CD8-positive, alpha-beta memory T cell (primary cell): ENCODE data around the gene CLCNKB. TPM values are rescaled to one million over a fixed set of nuclear protein-coding genes. Genes with fewer than 3 reads are reported as not detected.

Experiments
- CTCF ChIA-PET: fragments of 350-600 bp; sonication (Branson Sonifier 250); formaldehyde crosslinking; loops from one replicate; lab custom pipeline; 2021; ENCODE audit warnings: antibody characterized with exemption; lab: Charles Lee
- POLR2A ChIA-PET: fragments of 350-600 bp; sonication (Branson Sonifier 250); formaldehyde crosslinking; loops from one replicate; lab custom pipeline; 2021; ENCODE audit warnings: antibody characterized with exemption; lab: Charles Lee
- DNase-seq, 5 donors: peaks; one replicate each; pipeline versions ENCODE4 v3.0.0 to v3.0.0-alpha.2; 2020 to 2022; ENCODE audit warnings: mixed read lengths in 1 of 5
- H3K27ac ChIP-seq: one replicate; pipeline ENCODE4 v1.7.0; 2013; ENCODE audit warnings: low read depth, mild to moderate bottlenecking, low read length, moderate library complexity
- H3K27me3 ChIP-seq: 2 replicates; pipeline ENCODE4 v1.7.0; 2013; ENCODE audit warnings: low read length, mild to moderate bottlenecking; ENCODE audit not compliant: insufficient read depth, poor library complexity, severe bottlenecking
- H3K36me3 ChIP-seq: 2 replicates; pipeline ENCODE4 v1.7.0; 2013; ENCODE audit warnings: mild to moderate bottlenecking, low read length, moderate library complexity; ENCODE audit not compliant: insufficient read depth
- H3K4me1 ChIP-seq: 2 replicates; pipeline ENCODE4 v1.7.0; 2013; ENCODE audit warnings: mild to moderate bottlenecking, low read length, moderate library complexity; ENCODE audit not compliant: insufficient read depth
- H3K4me3 ChIP-seq: 2 replicates; pipeline ENCODE4 v1.7.0; 2013; ENCODE audit warnings: mild to moderate bottlenecking, low read length
- H3K9me3 ChIP-seq: 2 replicates; pipeline ENCODE4 v1.7.0; 2013; ENCODE audit warnings: mild to moderate bottlenecking, low read length
- H3K27ac Mint-ChIP-seq, 8 donors: one replicate each; pipeline ENCODE4 v1.8.0; 2020 to 2021; ENCODE audit warnings: mixed read lengths in 8 of 8, mild to moderate bottlenecking in 6 of 8, inconsistent platforms in 3 of 8, moderate library complexity in 3 of 8
- H3K27me3 Mint-ChIP-seq, 2 donors: one replicate each; pipeline ENCODE4 v1.8.0; 2020 to 2021; ENCODE audit warnings: mixed read lengths in 2 of 2, mild to moderate bottlenecking in 1 of 2, moderate library complexity in 1 of 2
- H3K36me3 Mint-ChIP-seq, 3 donors: one replicate each; pipeline ENCODE4 v1.8.0; 2020 to 2021; ENCODE audit warnings: mixed read lengths in 3 of 3, inconsistent platforms in 1 of 3, mild to moderate bottlenecking in 1 of 3
- H3K4me1 Mint-ChIP-seq, 3 donors: one replicate each; pipeline ENCODE4 v1.8.0; 2020 to 2021; ENCODE audit warnings: mixed read lengths in 3 of 3, inconsistent platforms in 1 of 3, mild to moderate bottlenecking in 1 of 3
- H3K4me3 Mint-ChIP-seq, 7 donors: one replicate each; pipeline ENCODE4 v1.8.0; 2020 to 2021; ENCODE audit warnings: mixed read lengths in 7 of 7, mild to moderate bottlenecking in 6 of 7, moderate library complexity in 4 of 7, inconsistent platforms in 2 of 7
- H3K9me3 Mint-ChIP-seq, 5 donors: one replicate each; pipeline ENCODE4 v1.8.0; 2020 to 2022; ENCODE audit warnings: mixed read lengths in 5 of 5, mild to moderate bottlenecking in 3 of 5, moderate library complexity in 2 of 5, inconsistent platforms in 1 of 5
- polyA plus RNA-seq: library from polyadenylated mRNA; unstranded; fragments of 300-500 nt; fragmentation: Illumina TruSeq; gene quantifications from one replicate; pipeline ENCODE4 v1.2.3, GENCODE V29; 2021
- total RNA-seq, 2 experiments: library from RNA; stranded (reverse); gene quantifications; one replicate each; pipeline ENCODE4 v1.2.3, GENCODE V29; 2021

The CLCNKB gene
- total and polyA plus RNA-seq, 3 experiments from 2014 or later, result not detected

GRCh38 chr1:16074217-16074616 lies 30.6 kb downstream of the CLCNKB start:
- H3K4me1 Mint-ChIP-seq, result peaks cover 36% of the 10 kb centered on the region in 3 donors
- Histone ChIP-seq H3K4me1 (peaks cover 27% of the 10 kb centered on the region), H3K27me3 (peaks cover 18% of the 10 kb centered on the region), H3K27ac (no peak overlapping the region), H3K4me3 (peak overlapping the region; percentile 50), H3K36me3 (no peaks in the 10 kb centered on the region), H3K9me3 (no peaks in the 10 kb centered on the region)
- no peak for DNase-seq
- H3K27ac Mint-ChIP-seq, result peak overlapping the region in 3 of 8 donors; percentile 43 to 64 (median 47)
- ChIA-PET CTCF (interaction anchor here (1.3 to 5.1 kb wide), 7 partner anchors 8 to 282 kb away, joined by 3 to 27 read pairs (median 8); no protein-coding TSS in a partner anchor), POLR2A (interaction anchor here (1.1 kb wide), 1 partner anchor 116 kb away, joined by 3 read pairs; no protein-coding TSS in a partner anchor)
- H3K4me3 Mint-ChIP-seq, result peak overlapping the region; percentile 53 to 84 (median 80)
- no peaks in the 10 kb centered on the region for H3K36me3 Mint-ChIP-seq
- no peaks in the 10 kb centered on the region for H3K9me3 Mint-ChIP-seq
- peaks cover 8 to 14% of the 10 kb centered on the region in 2 donors for H3K27me3 Mint-ChIP-seq

GRCh38 chr1:16075337-16076030 lies 31.9 kb downstream of the CLCNKB start:
- Mint-ChIP-seq H3K27me3 (peaks cover 8 to 14% of the 10 kb centered on the region in 2 donors), H3K36me3 (no peaks in the 10 kb centered on the region), H3K9me3 (no peaks in the 10 kb centered on the region), H3K4me1 (peaks cover 29 to 34% (median 30%) of the 10 kb centered on the region in 3 donors), H3K27ac (no peak overlapping the region), H3K4me3 (no peak overlapping the region)
- Histone ChIP-seq H3K4me1 (peaks cover 25% of the 10 kb centered on the region), H3K4me3 (no peak overlapping the region), H3K9me3 (no peaks in the 10 kb centered on the region), H3K27me3 (peaks cover 14% of the 10 kb centered on the region), H3K27ac (peak overlapping the region; percentile 20), H3K36me3 (no peaks in the 10 kb centered on the region)
- CTCF ChIA-PET, result interaction anchor here (1.9 to 5.1 kb wide), 4 partner anchors 53 to 168 kb away, joined by 5 to 27 read pairs (median 8); no protein-coding TSS in a partner anchor
- POLR2A ChIA-PET, result interaction anchor here (0.7 kb wide), 1 partner anchor 72 kb away, joined by 5 read pairs; the partner anchor contains the start of gene SRARP
- no peak for DNase-seq

- Histone ChIP-seq H3K27ac (peak overlapping the region; percentile 20), H3K9me3 (no peaks in the 10 kb centered on the region), H3K4me1 (peaks cover 19% of the 10 kb centered on the region), H3K36me3 (no peaks in the 10 kb centered on the region), H3K27me3 (peaks cover 14% of the 10 kb centered on the region), H3K4me3 (no peak overlapping the region)
- Mint-ChIP-seq H3K36me3 (no peaks in the 10 kb centered on the region), H3K27ac (no peak overlapping the region), H3K9me3 (no peaks in the 10 kb centered on the region), H3K27me3 (peaks cover 8 to 14% of the 10 kb centered on the region in 2 donors), H3K4me1 (peaks cover 22 to 26% (median 23%) of the 10 kb centered on the region in 3 donors), H3K4me3 (peak overlapping the region in 1 of 7 donors; percentile 59)
- DNase-seq, result no peak
- CTCF ChIA-PET, result interaction anchor here (2.0 to 5.1 kb wide), 2 partner anchors 111 to 113 kb away, joined by 8 to 27 read pairs; no protein-coding TSS in a partner anchor
- POLR2A ChIA-PET, result no interaction called here
Observed at GRCh38 chr1:16076031-16076864, 32.7 kb downstream of the CLCNKB start.

DNA sequence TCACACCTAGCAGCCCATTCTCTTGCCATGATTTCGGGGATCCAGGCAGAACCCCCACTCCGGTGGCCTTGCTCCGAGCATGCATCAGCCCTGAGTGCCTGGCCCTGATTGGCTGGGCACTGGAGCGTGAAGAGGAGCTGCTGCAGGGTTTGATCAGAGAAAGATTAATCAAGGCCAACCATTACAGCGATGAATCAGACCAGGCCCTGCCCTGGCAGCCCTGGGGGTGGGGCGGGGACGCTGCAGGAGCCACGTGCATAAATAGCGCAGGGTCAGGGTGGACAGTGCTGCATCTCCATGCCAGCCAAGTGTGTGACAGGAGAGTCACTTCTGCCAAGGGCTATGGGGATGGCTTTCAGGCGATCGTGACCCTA lies 33.3 kb downstream of the CLCNKB start:
- Mint-ChIP-seq H3K4me3 (no peak overlapping the region), H3K27ac (peak overlapping the region in 2 of 8 donors; percentile 35 to 42), H3K27me3 (peaks cover 8 to 14% of the 10 kb centered on the region in 2 donors), H3K4me1 (peaks cover 20 to 23% (median 20%) of the 10 kb centered on the region in 3 donors), H3K36me3 (no peaks in the 10 kb centered on the region), H3K9me3 (no peaks in the 10 kb centered on the region)
- ChIA-PET CTCF (interaction anchor here (7.9 kb wide), 1 partner anchor 111 kb away, joined by 196 read pairs; no protein-coding TSS in a partner anchor), POLR2A (no interaction called here)
- Histone ChIP-seq H3K27ac (no peak overlapping the region), H3K9me3 (no peaks in the 10 kb centered on the region), H3K4me3 (no peak overlapping the region), H3K27me3 (peaks cover 14% of the 10 kb centered on the region), H3K36me3 (no peaks in the 10 kb centered on the region), H3K4me1 (peaks cover 19% of the 10 kb centered on the region)
- no peak for DNase-seq

DNA sequence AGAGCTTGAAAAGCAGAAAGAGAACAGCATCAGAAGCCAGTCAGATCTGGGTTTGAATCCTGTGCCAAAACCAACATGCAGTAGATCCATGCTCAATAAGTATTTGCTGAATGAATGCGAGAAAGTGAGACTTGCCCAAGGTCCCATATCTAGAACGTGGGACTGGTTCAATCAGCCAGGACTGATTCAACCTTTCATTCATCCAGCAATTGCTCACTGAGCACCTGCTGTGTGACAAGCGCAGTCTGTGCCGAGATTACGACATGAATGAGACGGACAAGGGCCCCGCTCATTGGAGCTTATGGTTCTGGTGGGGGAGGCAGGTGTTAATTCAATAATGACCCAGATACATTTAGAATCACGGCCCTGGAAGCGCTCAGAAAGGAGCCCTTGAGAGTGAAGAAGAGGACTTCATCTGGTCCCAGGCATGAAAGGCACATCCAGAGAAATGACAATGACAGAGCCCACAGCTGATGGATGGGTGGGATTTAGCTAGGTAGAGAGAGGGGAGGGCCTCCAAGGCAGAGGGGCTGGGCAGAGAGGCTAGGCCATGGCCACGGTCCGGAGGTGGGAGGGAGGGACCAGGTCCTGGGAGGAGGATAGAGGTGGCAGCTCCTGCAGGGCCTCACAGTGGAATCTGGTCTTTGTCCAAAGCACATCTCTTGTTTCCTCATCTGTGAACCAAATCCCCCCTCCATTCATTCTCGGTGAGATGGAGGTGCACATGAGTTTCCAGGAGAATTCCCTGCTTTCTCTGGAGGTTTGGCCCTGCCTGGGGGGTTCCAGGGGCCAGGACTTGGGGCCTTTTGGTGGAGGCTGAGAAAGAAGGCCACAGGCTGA lies 34.0 kb downstream of the CLCNKB start:
- peaks cover 19% of the 10 kb centered on the region for H3K4me1 ChIP-seq
- no peak for DNase-seq
- peak overlapping the region in 3 of 7 donors; percentile 6 to 70 (median 42) for H3K4me3 Mint-ChIP-seq
- no peak overlapping the region for H3K27ac ChIP-seq
- H3K4me3 ChIP-seq, result no peak overlapping the region
- no peaks in the 10 kb centered on the region for H3K36me3 Mint-ChIP-seq
- H3K36me3 ChIP-seq, result no peaks in the 10 kb centered on the region
- H3K27me3 Mint-ChIP-seq, result peaks cover 8 to 14% of the 10 kb centered on the region in 2 donors
- CTCF ChIA-PET, result interaction anchor here (1.8 to 7.9 kb wide), 9 partner anchors 7 to 286 kb away, joined by 7 to 196 read pairs (median 12); partner anchors contain the start of gene CPLANE2
- H3K27me3 ChIP-seq, result peaks cover 11% of the 10 kb centered on the region
- peak overlapping the region in 3 of 8 donors; percentile 33 to 42 (median 35) for H3K27ac Mint-ChIP-seq
- peaks cover 17 to 21% (median 20%) of the 10 kb centered on the region in 3 donors for H3K4me1 Mint-ChIP-seq
- H3K9me3 Mint-ChIP-seq, result no peaks in the 10 kb centered on the region
- POLR2A ChIA-PET, result no interaction called here
- no peaks in the 10 kb centered on the region for H3K9me3 ChIP-seq

GRCh38 chr1:16078925-16079656 lies 35.5 kb downstream of the CLCNKB start:
- Histone ChIP-seq H3K4me1 (peaks cover 14% of the 10 kb centered on the region), H3K36me3 (no peaks in the 10 kb centered on the region), H3K27me3 (peaks cover 3% of the 10 kb centered on the region), H3K4me3 (peak overlapping the region; percentile 35), H3K9me3 (no peaks in the 10 kb centered on the region), H3K27ac (no peak overlapping the region)
- peak overlapping the region; percentile 75 to 89 (median 82) for H3K4me3 Mint-ChIP-seq
- H3K36me3 Mint-ChIP-seq, result no peaks in the 10 kb centered on the region
- POLR2A ChIA-PET, result interaction anchor here (0.9 kb wide), 2 partner anchors 108 to 110 kb away, joined by 4 read pairs; no protein-coding TSS in a partner anchor
- H3K27ac Mint-ChIP-seq, result peak overlapping the region; percentile 76 to 94 (median 88)
- H3K9me3 Mint-ChIP-seq, result no peaks in the 10 kb centered on the region
- DNase-seq, result peak; percentile 63 to 81 (median 70)
- H3K4me1 Mint-ChIP-seq, result peaks cover 11 to 17% (median 15%) of the 10 kb centered on the region in 3 donors
- CTCF ChIA-PET, result interaction anchor here (0.6 to 7.9 kb wide), 34 partner anchors 9 to 285 kb away, joined by 3 to 196 read pairs (median 4); partner anchors contain the start of genes CPLANE2, EPHA2 and FBXO42
- peaks cover 3 to 9% of the 10 kb centered on the region in 2 donors for H3K27me3 Mint-ChIP-seq
